Measurements from ENCODE around the gene ZNF106.

Gene ZNF106

GRCh38 chr15:42364529-42364928 lies 126.4 kb downstream of the ZNF106 start:
- DNase-seq = no peak

- DNase-seq = no peak
These were observed 127.0 kb downstream of the ZNF106 start for GRCh38 chr15:42363942-42364341.

- no peak for DNase-seq
These were observed 127.5 kb downstream of the ZNF106 start for GRCh38 chr15:42363487-42363886.

All from stimulated activated CD4-positive, alpha-beta T cell treated with anti-CD3 and anti-CD28 coated beads, Interleukin-12 subunit alpha, Interleukin-12 subunit beta, amount 100 ng/mL, for 4 hours (primary cell).